Vagina (tissue), 2 donors: Measurements from ENCODE around the gene SH3RF2.

Experiments used
- CTCF ChIP-seq, 3 experiments: fragments of 450-650 bp in 2 of 3; fragments of 200-600 bp in 1 of 3; sonication (generic) in 1 of 3; IDR thresholded peaks; one replicate each; pipeline ENCODE4 v1.5.1; 2017 to 2019; ENCODE audit warnings: antibody characterized with exemption in 3 of 3, mild to moderate bottlenecking in 2 of 3, moderate library complexity in 2 of 3
- POLR2A ChIP-seq, 2 donors: fragments of 450-650 bp; IDR thresholded peaks; one replicate each; pipeline ENCODE4 v1.6.1; 2017; ENCODE audit warnings: antibody characterized with exemption in 2 of 2, mild to moderate bottlenecking in 2 of 2, moderate library complexity in 2 of 2

- no peak for TF ChIP-seq CTCF (IDR thresholded peaks at IDR 0.05)
- no peak for TF ChIP-seq POLR2A (IDR thresholded peaks at IDR 0.05)
Measured at GRCh38 chr5:145989428-145989827, 53.0 kb downstream of the SH3RF2 start.
